PC-9 (cell line): Measurements from ENCODE around the gene MYO1G.

Experiments
- CTCF ChIP-seq: fragments of 200-600 bp; sonication (generic); conservative IDR thresholded peaks from 2 replicates; pipeline ENCODE4 v1.6.1; 2017; ENCODE audit warnings: mixed run types, antibody characterized with exemption, mild to moderate bottlenecking, moderate library complexity
- EZH2 ChIP-seq: fragments of 200-600 bp; sonication (generic); IDR thresholded peaks from 2 replicates; pipeline ENCODE4 v1.8.0; 2017; ENCODE audit warnings: antibody characterized with exemption, low read depth

GRCh38 chr7:44980393-44981034 is 1.7 kb upstream of the MYO1G start:
- TF ChIP-seq EZH2 (no peak), CTCF (no peak)
